Measurements from ENCODE around the gene GNB1L.

Gene GNB1L

GRCh38 chr22:19854778-19855503, at the start of gene GNB1L, which contains the start of gene RTL10:
TSS of gene GNB1L (minus strand) at chr22:19854874. CDS start at chr22:19821355, 33,519 bp downstream.
TSS of gene RTL10 (minus strand) at chr22:19854874. CDS start at chr22:19852261, 2,613 bp downstream.
- DNase-seq: peak; percentile 96

DNA sequence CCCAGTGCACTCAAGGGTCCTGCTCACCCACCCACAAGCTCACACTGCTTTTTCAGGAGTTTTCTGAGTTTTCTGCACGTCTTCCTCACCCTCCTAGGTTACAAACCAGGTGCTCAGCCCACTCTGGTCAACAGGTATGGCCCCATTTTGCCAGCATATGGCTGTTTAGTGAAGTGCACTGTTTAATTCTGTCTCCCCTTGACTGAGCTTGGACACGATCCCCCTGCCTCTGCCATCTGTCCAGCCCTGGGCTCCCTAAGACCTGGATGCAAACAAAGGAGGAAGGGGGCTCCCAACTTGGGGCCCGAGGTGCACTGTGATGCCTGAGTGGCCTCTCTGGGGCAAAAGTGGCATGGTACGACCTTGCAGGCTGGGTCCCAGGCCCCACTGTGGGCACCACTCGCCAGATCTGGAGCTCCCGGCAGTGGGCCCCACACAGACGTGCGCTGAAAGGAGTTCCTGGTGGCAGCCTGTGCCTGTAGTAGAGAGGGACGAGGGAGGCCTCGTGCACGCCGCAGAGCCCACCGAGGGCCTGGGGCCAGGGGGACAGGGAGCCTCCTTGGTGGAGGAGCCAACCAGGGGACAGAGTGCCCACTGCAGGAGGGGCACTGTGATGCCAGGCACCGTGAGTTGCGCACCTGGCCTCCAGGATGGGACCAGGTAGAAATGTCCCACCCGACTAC, 49.6 kb upstream of the GNB1L start:
- no peak for DNase-seq

- DNase-seq: no peak
Measured at GRCh38 chr22:19903513-19903912, 48.8 kb upstream of the GNB1L start.

- DNase-seq: no peak
Measured at GRCh38 chr22:19903031-19903430, 48.4 kb upstream of the GNB1L start.

GRCh38 chr22:19902245-19902715, 47.6 kb upstream of the GNB1L start:
- DNase-seq: no peak

GRCh38 chr22:19901577-19902244, 47.0 kb upstream of the GNB1L start:
- no peak for DNase-seq

DNA sequence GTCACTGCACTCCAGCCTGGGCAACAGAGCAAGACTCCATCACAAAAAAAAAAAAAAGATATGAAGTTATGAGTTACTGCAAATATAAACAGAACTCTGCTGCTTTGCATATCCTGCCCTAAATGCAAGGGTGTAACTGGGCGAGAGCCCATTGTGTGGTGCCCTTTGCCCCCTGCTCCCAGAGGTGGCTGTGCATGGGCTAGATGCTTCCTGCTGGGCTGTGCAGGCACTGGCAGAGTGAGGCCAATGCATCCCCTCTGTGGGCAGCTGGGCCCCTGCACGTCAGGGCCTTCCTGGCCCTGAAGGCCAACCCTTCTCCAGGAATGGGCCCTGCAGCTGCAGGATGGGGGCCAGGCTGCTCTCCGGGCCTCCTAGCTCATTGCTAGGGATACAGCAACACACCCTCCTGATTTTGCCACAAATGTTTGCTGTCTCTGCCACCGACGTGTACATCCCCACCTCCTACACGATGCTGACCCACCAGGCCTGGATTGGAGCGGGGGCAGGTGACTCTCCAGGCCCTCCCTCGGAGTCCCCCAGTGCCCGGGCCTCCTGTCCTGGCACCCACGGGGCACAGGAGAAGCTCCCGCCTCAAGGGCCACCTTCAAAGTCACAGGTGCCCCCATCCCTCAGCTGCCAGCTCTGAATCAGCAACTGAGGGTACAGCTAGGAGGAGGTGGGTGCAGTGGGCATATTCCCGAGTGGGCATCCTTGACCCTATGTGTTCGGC, 46.2 kb upstream of the GNB1L start:
- DNase-seq: no peak

DNA sequence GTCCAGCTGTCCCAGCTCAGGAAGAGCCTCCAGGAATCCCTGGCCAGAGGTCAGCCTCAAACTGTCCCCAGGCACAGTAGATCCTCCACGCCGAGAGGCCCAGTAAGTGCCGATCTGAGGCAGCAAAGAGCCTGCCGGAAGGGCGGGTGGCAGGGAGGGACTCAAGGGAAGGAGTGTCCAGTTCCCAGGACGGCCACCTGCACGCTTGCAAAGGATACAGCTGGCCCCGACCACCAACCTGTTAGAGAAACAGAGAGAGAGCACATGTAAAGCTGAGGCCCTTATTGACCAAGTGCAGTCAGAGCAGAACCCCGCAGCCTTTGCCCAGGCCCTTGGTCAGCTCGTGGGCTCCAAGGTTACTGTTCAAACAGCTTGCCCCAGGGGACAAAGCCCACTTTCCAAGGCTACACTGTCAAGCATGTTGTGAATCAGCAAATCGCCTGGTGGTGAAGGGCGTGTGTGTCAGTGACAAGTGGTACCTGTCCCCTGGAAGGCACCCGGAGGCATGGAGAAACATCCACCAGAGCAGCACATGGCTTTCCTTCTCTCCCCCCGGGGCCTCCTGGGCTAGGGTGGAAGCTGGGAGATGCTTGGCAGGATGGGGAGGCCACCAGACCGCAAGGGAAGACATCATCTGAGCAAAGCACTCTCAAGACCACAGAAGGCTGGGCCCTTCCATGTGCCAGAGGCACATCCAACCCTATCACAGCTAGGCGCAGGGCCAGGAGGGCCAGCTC, 44.3 kb upstream of the GNB1L start:
- no peak for DNase-seq

DNA sequence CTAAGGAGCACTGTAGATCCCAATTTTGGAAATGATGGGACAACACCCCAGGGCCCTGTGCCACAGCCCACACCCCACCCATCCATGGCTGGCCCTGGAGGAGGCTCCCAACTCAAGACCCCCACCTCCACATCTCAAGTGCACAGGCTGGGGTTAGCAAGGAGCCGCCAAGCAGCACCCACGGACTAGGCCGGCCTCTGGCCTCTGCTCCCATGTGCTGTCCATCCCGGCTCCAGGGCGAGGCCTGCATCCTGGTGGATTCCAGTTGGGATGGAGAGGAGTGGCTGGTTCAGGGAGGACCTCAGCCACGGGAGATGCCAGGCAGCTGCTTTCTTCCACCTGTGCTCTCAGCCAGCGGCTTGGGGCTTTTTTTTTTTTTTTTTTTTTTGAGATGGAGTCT, 43.5 kb upstream of the GNB1L start:
- no peak for DNase-seq

GRCh38 chr22:19897726-19898125, 43.1 kb upstream of the GNB1L start:
- no peak for DNase-seq

GRCh38 chr22:19896665-19897355, 42.1 kb upstream of the GNB1L start:
- DNase-seq: no peak

DNA sequence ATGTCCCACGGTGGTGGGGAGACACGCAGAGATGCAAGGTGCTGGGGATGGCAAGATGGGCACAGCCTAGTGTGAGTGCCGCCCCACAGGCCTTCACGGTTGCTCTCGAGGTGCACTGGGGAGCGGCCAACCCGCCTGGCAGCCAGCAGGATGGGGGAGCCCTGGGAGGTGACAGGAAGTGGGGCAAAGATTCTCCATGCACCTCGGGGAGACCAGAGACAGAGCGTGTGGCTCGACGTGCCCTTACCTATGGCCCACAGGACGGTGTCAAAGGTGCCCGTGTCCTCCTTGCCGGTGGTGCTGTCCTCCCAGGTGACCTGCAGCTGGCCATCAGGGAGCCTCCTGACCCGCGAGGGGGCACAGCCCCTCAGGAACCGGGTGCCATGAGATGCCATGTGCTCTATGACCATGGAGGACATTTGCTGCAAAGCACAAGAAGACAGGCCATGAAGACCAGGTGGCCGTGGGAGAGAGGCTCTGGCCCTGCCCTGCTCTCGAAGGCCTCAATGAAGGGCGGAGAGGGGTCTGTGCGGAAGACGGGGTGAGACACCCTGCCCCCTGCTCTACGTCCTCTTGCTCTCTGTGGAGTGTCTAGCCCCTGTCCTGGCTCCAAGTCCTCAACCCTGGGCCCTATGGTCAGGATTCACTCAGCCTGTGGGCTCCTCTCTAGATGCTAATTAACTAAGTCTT, 40.6 kb upstream of the GNB1L start:
- DNase-seq: no peak

GRCh38 chr22:19893363-19893762, 38.7 kb upstream of the GNB1L start:
- DNase-seq: no peak

GRCh38 chr22:19892925-19893324, 38.3 kb upstream of the GNB1L start:
- DNase-seq: no peak

DNA sequence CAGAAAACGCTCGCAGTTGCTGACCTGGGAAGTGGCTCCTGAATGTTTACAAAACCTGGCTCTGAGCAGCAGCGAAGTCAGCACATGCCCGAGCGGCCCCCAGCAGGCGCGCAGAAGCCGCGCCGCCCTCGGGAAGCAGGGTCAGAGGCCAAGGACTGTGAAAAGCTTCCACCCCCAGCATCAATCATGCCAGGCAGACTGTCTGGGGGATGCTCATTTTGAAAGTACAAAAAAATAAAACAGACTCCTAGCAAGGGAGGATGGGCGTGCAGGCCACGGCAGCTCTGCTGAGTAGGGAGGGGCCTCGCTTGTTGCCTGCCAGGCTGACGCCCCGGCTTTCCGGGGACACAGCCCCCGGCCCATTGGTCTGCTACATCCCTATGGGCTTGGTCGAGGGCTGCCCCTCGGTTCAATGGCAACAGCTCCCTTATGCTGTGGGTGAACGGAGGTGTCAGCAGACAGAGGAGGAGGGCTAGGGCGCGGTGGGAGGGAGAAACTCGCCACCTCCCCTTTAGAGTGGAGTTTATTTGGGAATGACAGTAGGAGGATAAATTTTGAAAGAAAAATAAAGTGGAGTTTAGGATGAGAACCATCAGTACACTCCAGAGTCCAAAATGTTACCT, 37.7 kb upstream of the GNB1L start:
- DNase-seq: peak; percentile 69

GRCh38 chr22:19891317-19892256, 36.9 kb upstream of the GNB1L start:
- peak; percentile 92 for DNase-seq

GRCh38 chr22:19890502-19891316, 36.0 kb upstream of the GNB1L start:
- no peak for DNase-seq

GRCh38 chr22:19889951-19890350, 35.3 kb upstream of the GNB1L start:
- peak; percentile 30 for DNase-seq

Measured in stimulated activated CD4-positive, alpha-beta T cell treated with anti-CD3 and anti-CD28 coated beads, Interleukin-4, amount 100 ng/mL, for 24 hours (primary cell).